Prostate gland (tissue), 2 donors: Measurements from ENCODE around the gene MTA3. TPM values are rescaled to one million over a fixed set of nuclear protein-coding genes. Genes with fewer than 3 reads are reported as not detected.

Experiments used
- DNase-seq: peaks from one replicate; pipeline ENCODE4 v3.0.0-alpha.2; 2019; ENCODE audit warnings: low spot score
- H3K27ac ChIP-seq, 2 donors: fragments of 200-600 bp; sonication (generic); 2 replicates each; pipeline ENCODE4 v1.5.1; 2017 to 2019
- H3K27me3 ChIP-seq: fragments of 200-600 bp; sonication (generic); replicated peaks from 2 replicates; pipeline ENCODE4 v1.5.1; 2019; ENCODE audit not compliant: insufficient read depth
- H3K36me3 ChIP-seq, 2 donors: fragments of 200-600 bp; sonication (generic); 1 replicate in 1 of 2; 2 replicates in 1 of 2; pipeline versions ENCODE4 v1.5.1 to v1.8.1; 2017 to 2019
- H3K4me1 ChIP-seq: fragments of 200-600 bp; sonication (generic); replicated peaks from 2 replicates; pipeline ENCODE4 v1.5.1; 2019
- H3K4me3 ChIP-seq, 2 donors: fragments of 200-600 bp; sonication (generic); 2 replicates each; pipeline ENCODE4 v1.5.1; 2017 to 2019
- H3K9me3 ChIP-seq: fragments of 200-600 bp; sonication (generic); 2 replicates; pipeline ENCODE4 v1.5.1; 2017
- CTCF ChIP-seq, 4 experiments: fragments of 200-600 bp in 2 of 4; fragments of 450-650 bp in 2 of 4; sonication (generic) in 2 of 4; IDR thresholded peaks; 1 replicate in 3 of 4; 2 replicates in 1 of 4; pipeline ENCODE4 v1.5.1; 2016 to 2019; ENCODE audit warnings: antibody characterized with exemption in 4 of 4, mild to moderate bottlenecking in 2 of 4, moderate library complexity in 2 of 4
- POLR2A ChIP-seq: fragments of 450-650 bp; IDR thresholded peaks from one replicate; pipeline ENCODE4 v1.6.1; 2016; ENCODE audit warnings: antibody characterized with exemption, mild to moderate bottlenecking
- POLR2AphosphoS5 ChIP-seq: sonication (generic); formaldehyde crosslinking; IDR thresholded peaks from one replicate; pipeline ENCODE4 v1.6.1; 2017; ENCODE audit warnings: antibody characterized with exemption
- WGBS: methylation state at CpG from one replicate; pipeline ENCODE4 v1.1.5; 2018; 5-methylcytosine and 5-hydroxymethylcytosine counted together
- intact Hi-C: fragments of 100-400 bp; cut with DNase I; formaldehyde crosslinking; loops from one replicate; pipeline ENCODE4 v1.14.2; 2022
- total RNA-seq, 2 donors: library from RNA; depleted of rRNA; stranded (reverse); fragments of >200 nt; gene quantifications; one replicate each; pipeline ENCODE4 v1.1.0, GENCODE V29; 2016

Gene MTA3
- total RNA-seq, 2 donors from 2014 or later = 23.6 to 53.4 TPM

- Histone ChIP-seq H3K27me3 (no peaks in the 10 kb centered on the region), H3K4me1 (no peaks in the 10 kb centered on the region), H3K36me3 (no peaks in the 10 kb centered on the region), H3K27ac (no peak overlapping the region), H3K9me3 (no peaks in the 10 kb centered on the region), H3K4me3 (no peak overlapping the region)
- intact Hi-C loops = no loop called here
- TF ChIP-seq CTCF (IDR thresholded peaks at IDR 0.05) = no peak
- no peak for TF ChIP-seq POLR2AphosphoS5
- no peak for TF ChIP-seq POLR2A
- no peak for DNase-seq
- WGBS = 92% methylated on average over 9 of the region's 9 CpGs
Measured at GRCh38 chr2:42761554-42761953, 193.1 kb downstream of the MTA3 start.

- 87% methylated on average over 5 of the region's 5 CpGs for WGBS
- H3K4me3 ChIP-seq = no peak overlapping the region
- no peaks in the 10 kb centered on the region for H3K4me1 ChIP-seq
- intact Hi-C loops = no loop called here
- no peaks in the 10 kb centered on the region for H3K36me3 ChIP-seq
- no peak for TF ChIP-seq CTCF (IDR thresholded peaks at IDR 0.05)
- TF ChIP-seq POLR2A = no peak
- no peaks in the 10 kb centered on the region for H3K27me3 ChIP-seq
- DNase-seq = no peak
- H3K27ac ChIP-seq = no peak overlapping the region
- H3K9me3 ChIP-seq = no peaks in the 10 kb centered on the region
Measured at GRCh38 chr2:42762155-42762554, 193.7 kb downstream of the MTA3 start.

- Histone ChIP-seq H3K4me3 (no peak overlapping the region), H3K27ac (no peak overlapping the region), H3K9me3 (no peaks in the 10 kb centered on the region), H3K36me3 (no peaks in the 10 kb centered on the region), H3K4me1 (no peaks in the 10 kb centered on the region), H3K27me3 (no peaks in the 10 kb centered on the region)
- WGBS = 96% methylated on average over 45 of the region's 45 CpGs
- DNase-seq = no peak
- intact Hi-C loops = no loop called here
- TF ChIP-seq CTCF (IDR thresholded peaks at IDR 0.05) (no peak), POLR2AphosphoS5 (no peak), POLR2A (no peak)
Measured at GRCh38 chr2:42762823-42763804, 194.7 kb downstream of the MTA3 start.

GRCh38 chr2:42764096-42764495 is 195.7 kb downstream of the MTA3 start, which contains the start of gene OXER1:
OXER1 (minus strand) TSS chr2:42764135; CDS start chr2:42764062, 73 bp downstream.
- Histone ChIP-seq H3K4me3 (no peak within 1 kb of the TSS), H3K27ac (no peak within 1 kb of the TSS), H3K9me3 (no peaks in the 10 kb centered on the region), H3K4me1 (no peaks in the 10 kb centered on the region), H3K36me3 (no peaks in the 10 kb centered on the region), H3K27me3 (no peaks in the 10 kb centered on the region)
- TF ChIP-seq POLR2A (no peak), CTCF (IDR thresholded peaks at IDR 0.05) (no peak), POLR2AphosphoS5 (no peak)
- 71% methylated on average over 5 of the region's 5 CpGs for WGBS
- intact Hi-C loops = no loop called here
- no peak for DNase-seq

- no peak for DNase-seq
- H3K27me3 ChIP-seq = no peaks in the 10 kb centered on the region
- no peaks in the 10 kb centered on the region for H3K4me1 ChIP-seq
- H3K27ac ChIP-seq = no peak overlapping the region
- WGBS = 96% methylated on average over 2 of the region's 2 CpGs
- intact Hi-C loops = no loop called here
- H3K36me3 ChIP-seq = no peaks in the 10 kb centered on the region
- H3K4me3 ChIP-seq = no peak overlapping the region
- TF ChIP-seq POLR2AphosphoS5 (no peak), POLR2A (no peak), CTCF (IDR thresholded peaks at IDR 0.05) (no peak)
- H3K9me3 ChIP-seq = no peaks in the 10 kb centered on the region
Measured at GRCh38 chr2:42764901-42765300, 196.5 kb downstream of the MTA3 start.
